Articular chondrocyte of knee joint (primary cell): ENCODE measurements around the gene MAGT1. TPM values are rescaled to one million over a fixed set of nuclear protein-coding genes. Genes with fewer than 3 reads are reported as not detected.

Experiments used
- small RNA-seq: library from RNA; depleted of rRNA; stranded (forward); fragments of <200 nt; gene quantifications from one replicate; pipeline ENCODE3, GENCODE V24; 2012
- total RNA-seq: library from RNA; depleted of rRNA; stranded (reverse); fragments of >200 nt; gene quantifications from 2 replicates; pipeline ENCODE4 v1.2.3, GENCODE V29; 2012

The MAGT1 gene
- total RNA-seq, result 110 and 137 TPM in 2 replicates

DNA sequence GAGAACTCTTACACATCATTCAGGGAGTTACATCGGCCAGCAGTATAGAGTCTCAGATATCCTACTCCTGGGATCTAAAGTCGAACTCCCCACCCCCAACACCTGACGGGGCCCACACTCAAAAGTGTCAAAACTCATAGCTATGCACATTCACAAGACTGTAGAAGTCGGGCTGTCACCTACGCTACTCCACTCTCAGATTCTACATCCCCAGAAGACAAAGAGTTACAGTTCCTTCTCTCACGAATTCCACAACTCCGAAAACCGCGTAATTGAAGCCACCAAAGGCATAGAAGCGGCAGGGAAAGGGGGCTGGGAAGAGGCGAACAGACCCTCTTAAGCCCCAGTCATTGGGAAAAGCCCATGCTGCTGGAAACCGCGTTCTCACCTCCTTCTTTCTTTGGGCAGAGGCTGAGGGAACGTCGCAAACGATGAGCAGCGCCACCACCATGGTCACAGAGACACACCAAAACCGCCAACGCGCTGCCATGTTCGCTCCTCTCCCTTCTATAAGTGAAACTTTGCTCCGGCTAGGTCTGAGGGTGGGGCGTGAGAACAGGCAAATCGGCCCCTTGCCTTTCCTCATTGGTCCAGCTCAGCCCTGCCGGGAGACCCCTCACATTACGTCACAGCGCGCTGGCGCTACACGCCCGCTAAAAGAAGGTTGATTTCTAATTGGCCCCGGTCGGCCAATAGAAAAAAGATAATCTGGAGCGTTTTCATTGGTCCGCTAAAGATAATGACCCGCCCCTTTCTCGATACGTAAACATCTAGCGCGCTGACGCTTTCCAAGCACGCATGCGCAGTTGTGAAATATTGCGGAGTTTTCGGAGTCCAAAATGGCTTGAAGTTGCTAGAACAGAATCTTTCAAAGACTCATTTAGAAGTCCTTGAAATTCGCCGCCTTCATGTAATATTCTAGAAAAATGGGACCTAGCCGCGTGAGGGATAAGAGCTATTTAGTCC lies at the start of gene MAGT1:
Gene MAGT1, minus strand, starts transcription at position 515 of the 966 bp plus-strand sequence. Its CDS starts 25 bp downstream, at position 490.

DNA sequence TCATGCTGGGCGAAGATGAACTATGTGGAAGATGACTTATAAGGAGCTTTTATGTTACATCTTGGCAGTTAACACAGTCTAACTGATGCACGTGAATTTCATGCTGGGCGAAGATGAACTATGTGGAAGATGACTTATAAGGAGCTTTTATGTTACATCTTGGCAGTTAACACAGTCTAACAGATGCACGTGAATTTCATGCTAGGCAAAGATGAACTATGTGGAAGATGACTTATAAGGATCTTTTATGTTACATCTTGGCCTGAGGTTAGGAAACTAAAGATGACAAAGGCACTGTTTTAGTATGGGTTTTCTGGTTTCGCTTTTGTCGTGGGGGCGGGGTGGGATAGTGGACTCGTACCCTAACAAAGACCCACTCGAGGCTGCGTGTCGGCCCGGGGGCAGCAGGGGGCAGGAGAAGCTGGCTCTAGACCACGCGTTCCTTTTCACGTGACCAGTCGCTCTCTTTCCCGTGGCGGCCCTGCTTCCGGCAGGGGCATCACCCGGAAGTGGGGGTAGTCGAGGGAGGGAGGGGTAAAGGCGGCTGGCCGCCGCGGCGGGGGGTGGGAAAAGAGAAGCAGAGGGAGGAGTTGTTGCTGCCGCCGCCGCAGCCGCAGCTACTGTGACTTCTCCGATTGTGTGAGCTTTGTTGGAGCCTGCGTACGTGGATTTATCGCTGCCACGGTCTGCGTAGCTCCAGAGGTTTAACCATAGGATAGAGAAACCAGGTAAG lies 15.0 kb upstream of the MAGT1 start, which contains the start of gene ATP7A:
Gene ATP7A, plus strand, starts transcription at position 586 of the 733 bp plus-strand sequence. CDS start 60,949 bp downstream, outside the sequence.

DNA sequence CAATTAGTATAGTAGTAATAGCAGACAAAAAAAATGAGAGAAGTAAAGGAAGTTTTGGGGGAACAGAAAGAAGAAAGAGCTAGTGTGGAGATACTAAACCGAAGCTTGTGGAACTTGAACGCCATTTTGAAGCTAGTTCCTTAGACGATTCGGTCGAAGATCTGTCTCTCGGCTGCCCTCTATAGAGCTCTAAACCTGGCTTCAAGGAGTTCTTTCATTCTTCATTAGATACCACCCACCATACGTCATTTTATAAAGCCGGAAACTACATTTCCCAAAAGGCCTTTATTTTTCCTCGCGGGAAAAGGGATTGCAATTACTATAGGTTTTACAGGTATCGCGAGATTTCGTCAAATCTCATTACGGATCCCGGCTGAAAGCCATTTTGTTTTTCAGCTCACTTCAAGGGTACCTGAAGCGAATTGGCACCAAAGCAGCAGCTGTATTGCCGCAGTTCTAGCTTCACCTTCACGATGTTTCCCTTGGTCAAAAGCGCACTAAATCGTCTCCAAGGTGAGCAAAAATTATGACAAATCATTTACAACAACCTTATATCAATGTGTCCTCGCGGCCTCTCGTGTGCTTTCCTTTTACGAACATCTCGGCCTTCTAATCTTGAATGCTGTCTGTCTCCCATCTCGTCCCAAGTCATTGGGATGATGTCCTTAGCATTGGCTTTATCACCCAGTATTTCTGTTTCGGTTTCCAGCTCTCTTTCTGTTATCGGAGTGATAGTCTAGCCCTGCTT lies 4.0 kb upstream of the MAGT1 start, which contains the start of gene COX7B:
Gene COX7B, plus strand, starts transcription at position 388 of the 748 bp plus-strand sequence. Its CDS starts 86 bp downstream, at position 474.

GRCh38 chrX:77785486-77786364 lies 109.5 kb downstream of the MAGT1 start, which contains the start of gene ATRX:
Gene ATRX, minus strand, starts transcription at chrX:77786216. Its CDS starts 215 bp downstream, at chrX:77786001.

Small RNA genes within 50 kb of the gene (small RNA-seq; reads per million reads assigned to genes)
- gene RN7SL460P (not detected), gene RNU6-854P (not detected)

Other genes starting within 250 kb of the MAGT1 start
- 79.8 and 94.7 TPM in 2 replicates for gene ATRX, start 109.2 kb downstream of the MAGT1 start, total RNA-seq
- gene COX7B, start 4.0 kb upstream of the MAGT1 start, total RNA-seq, result 254 and 316 TPM in 2 replicates
- gene ATP7A, start 15.3 kb upstream of the MAGT1 start, total RNA-seq, result 14.1 and 17.0 TPM in 2 replicates
- gene PGAM4, start 74.2 kb upstream of the MAGT1 start, total RNA-seq, result not detected in 2 replicates
- gene PGK1, start 208.8 kb upstream of the MAGT1 start, total RNA-seq, result 344 and 383 TPM in 2 replicates
- gene TAF9B, start 244.2 kb upstream of the MAGT1 start, total RNA-seq, result 36.5 and 48.8 TPM in 2 replicates